Mesendoderm (in vitro differentiated cells): Measurements from ENCODE around the gene MOSPD3. TPM values are rescaled to one million over a fixed set of nuclear protein-coding genes. Genes with fewer than 3 reads are reported as not detected.
A peak's percentile ranks its signal among the peaks of the same experiment; 100 is the strongest.
"Not testable (repeated sequence)": the region's sequence is repeated elsewhere in the genome, so short reads cannot be mapped to it uniquely, and the experiment has no call there.

ENCODE experiments used
- DNase-seq: peaks from one replicate; pipeline ENCODE4 v3.0.0; 2013
- H2AK5ac ChIP-seq: 2 replicates; pipeline ENCODE4 v1.6.1; 2013; ENCODE audit warnings: low read length, inconsistent platforms
- H2BK120ac ChIP-seq: 2 replicates; pipeline ENCODE4 v1.6.1; 2013; ENCODE audit warnings: low read depth, mild to moderate bottlenecking, low read length, moderate library complexity, mixed read lengths
- H2BK15ac ChIP-seq: replicated peaks from 2 replicates; pipeline ENCODE4 v1.6.1; 2013; ENCODE audit warnings: low read depth, mild to moderate bottlenecking, moderate library complexity
- H2BK5ac ChIP-seq: 2 replicates; pipeline ENCODE4 v1.6.1; 2013; ENCODE audit warnings: low read length, inconsistent platforms
- H3K18ac ChIP-seq: 2 replicates; pipeline ENCODE4 v1.6.1; 2013; ENCODE audit warnings: mild to moderate bottlenecking, low read length, mixed read lengths
- H3K23ac ChIP-seq: one replicate; pipeline ENCODE4 v1.6.1; 2013; ENCODE audit warnings: low read length
- H3K27ac ChIP-seq: 2 replicates; pipeline ENCODE4 v1.5.1; 2013; ENCODE audit warnings: low read depth, mild to moderate bottlenecking, inconsistent platforms, low read length, moderate library complexity
- H3K27me3 ChIP-seq: 2 replicates; pipeline ENCODE4 v1.6.1; 2013; ENCODE audit warnings: low read length, control low read depth, mild to moderate bottlenecking, inconsistent platforms; ENCODE audit not compliant: insufficient read depth, poor library complexity
- H3K36me3 ChIP-seq: 2 replicates; pipeline ENCODE4 v1.6.1; 2013; ENCODE audit warnings: low read length, inconsistent platforms; ENCODE audit not compliant: control insufficient read depth, insufficient read depth
- H3K4ac ChIP-seq: one replicate; pipeline ENCODE4 v1.6.1; 2013; ENCODE audit warnings: low read depth, mild to moderate bottlenecking, low read length, moderate library complexity
- H3K4me1 ChIP-seq: 2 replicates; pipeline ENCODE4 v1.6.1; 2013; ENCODE audit warnings: low read depth, low read length, inconsistent platforms; ENCODE audit not compliant: control insufficient read depth
- H3K4me2 ChIP-seq: 2 replicates; pipeline ENCODE4 v1.6.1; 2013; ENCODE audit warnings: low read length
- H3K4me3 ChIP-seq: 2 replicates; pipeline ENCODE4 v1.5.1; 2013; ENCODE audit warnings: mild to moderate bottlenecking, low read length
- H3K56ac ChIP-seq: one replicate; pipeline ENCODE4 v1.6.1; 2013; ENCODE audit warnings: low read length
- H3K79me1 ChIP-seq: 2 replicates; pipeline ENCODE4 v1.6.1; 2013; ENCODE audit warnings: low read length, inconsistent platforms
- H3K79me2 ChIP-seq: 2 replicates; pipeline ENCODE4 v1.6.1; 2013; ENCODE audit warnings: mild to moderate bottlenecking, low read length; ENCODE audit not compliant: control insufficient read depth, insufficient read depth
- H3K9ac ChIP-seq: 2 replicates; pipeline ENCODE4 v1.6.1; 2013; ENCODE audit warnings: low read length, inconsistent platforms
- H4K5ac ChIP-seq: one replicate; pipeline ENCODE4 v1.6.1; 2013; ENCODE audit warnings: low read length
- H4K8ac ChIP-seq: one replicate; pipeline ENCODE4 v1.6.1; 2013; ENCODE audit warnings: low read depth, mild to moderate bottlenecking, control low read depth, low read length, moderate library complexity
- WGBS: extraction: QIAGEN DNeasy Blood & Tissue Kit; methylation state at CpG from one replicate; pipeline ENCODE4 v1.1.7; 2013; ENCODE audit warnings: low lambda C conversion rate, missing lambda C conversion rate; ENCODE audit not compliant: insufficient coverage; ENCODE audit errors: extremely low coverage; 5-methylcytosine and 5-hydroxymethylcytosine counted together
- polyA plus RNA-seq, 2 experiments: library from polyadenylated mRNA; stranded (reverse); fragments of 200-250 nt; gene quantifications; one replicate each; pipeline ENCODE4 v1.2.3, GENCODE V29; 2013

Gene MOSPD3, protein sequence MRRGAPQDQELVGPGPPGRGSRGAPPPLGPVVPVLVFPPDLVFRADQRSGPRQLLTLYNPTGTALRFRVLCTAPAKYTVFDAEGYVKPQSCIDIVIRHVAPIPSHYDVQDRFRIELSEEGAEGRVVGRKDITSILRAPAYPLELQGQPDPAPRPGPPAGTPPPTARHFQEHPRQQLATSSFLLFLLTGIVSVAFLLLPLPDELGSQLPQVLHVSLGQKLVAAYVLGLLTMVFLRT
- 16.3 TPM for polyA plus RNA-seq (2013, experiment 1 of 2)
- polyA plus RNA-seq (2013, experiment 2 of 2): 16.5 TPM

DNA sequence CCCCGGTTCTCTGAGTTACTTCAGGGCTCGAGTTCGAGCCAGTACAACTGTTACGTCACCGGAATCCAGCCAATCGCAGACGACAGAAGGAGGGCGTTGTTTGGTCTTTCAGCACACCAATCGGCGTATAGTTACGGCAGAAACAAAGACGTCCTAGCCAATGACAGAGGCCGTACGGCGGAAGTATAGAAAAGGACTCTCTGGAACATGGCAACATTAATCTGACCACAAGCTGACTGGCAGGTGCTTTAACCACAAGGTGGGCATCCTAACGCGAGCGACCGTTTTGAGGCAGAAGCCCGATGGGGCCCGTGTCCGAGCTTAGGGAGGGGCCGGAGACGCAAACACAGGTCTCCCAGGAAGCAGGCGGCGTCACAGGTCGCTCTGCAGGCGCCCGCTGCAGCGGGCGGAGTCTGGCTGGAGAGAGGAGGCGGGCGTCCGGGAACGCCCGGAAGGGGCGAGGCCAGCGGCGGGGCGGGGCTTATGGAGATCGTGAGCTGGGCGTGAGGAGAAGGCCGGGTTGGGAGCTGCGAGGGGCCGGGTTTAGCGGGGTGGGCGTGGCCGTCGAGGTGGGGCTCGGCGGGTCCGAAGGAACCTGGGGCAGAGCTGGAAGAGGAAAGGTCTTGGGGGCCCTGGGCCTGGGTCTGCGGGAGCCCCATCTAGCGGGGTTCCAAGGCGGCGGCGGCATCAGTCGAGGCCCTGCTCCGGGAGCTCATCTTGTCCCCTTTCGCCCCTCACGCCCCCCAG lies at the start of gene MOSPD3:
Gene MOSPD3 (plus strand): TSS at position 558 of the 747 bp plus-strand sequence. CDS start 252 bp downstream, outside the sequence.
- H4K8ac ChIP-seq: no peak within 1 kb of the TSS
- H4K5ac ChIP-seq: no peak within 1 kb of the TSS
- H3K4me3 ChIP-seq: peak within 1 kb of the TSS; percentile 82
- H3K4me1 ChIP-seq: no peaks in the 10 kb centered on the region
- H3K23ac ChIP-seq: peak within 1 kb of the TSS; percentile 16
- H3K18ac ChIP-seq: peak within 1 kb of the TSS; percentile 89
- H3K56ac ChIP-seq: peak within 1 kb of the TSS; percentile 91
- H3K36me3 ChIP-seq: no peaks in the 10 kb centered on the region
- H3K27me3 ChIP-seq: no peaks in the 10 kb centered on the region
- H2BK120ac ChIP-seq: no peak within 1 kb of the TSS
- H3K4ac ChIP-seq: peak within 1 kb of the TSS; percentile 6
- H3K79me1 ChIP-seq: no peaks in the 10 kb centered on the region
- peak within 1 kb of the TSS; percentile 93 for H3K4me2 ChIP-seq
- no CpG with 5 or more reads among the region's 61 CpGs for WGBS
- peak within 1 kb of the TSS; percentile 46 for H3K27ac ChIP-seq
- no peaks in the 10 kb centered on the region for H3K79me2 ChIP-seq
- DNase-seq: peak; percentile 100
- H3K9ac ChIP-seq: peak within 1 kb of the TSS; percentile 87
- H2BK5ac ChIP-seq: no peak within 1 kb of the TSS
- H2AK5ac ChIP-seq: peak within 1 kb of the TSS; percentile 69
- H2BK15ac ChIP-seq: no peak within 1 kb of the TSS

GRCh38 chr7:100563100-100563564 lies 49.2 kb upstream of the MOSPD3 start:
- no peak overlapping the region for H3K4me3 ChIP-seq
- no peak overlapping the region for H3K27ac ChIP-seq
- no peak overlapping the region for H3K9ac ChIP-seq
- no peaks in the 10 kb centered on the region for H3K79me1 ChIP-seq
- no peak overlapping the region for H2BK15ac ChIP-seq
- no peak overlapping the region for H3K23ac ChIP-seq
- no peaks in the 10 kb centered on the region for H3K36me3 ChIP-seq
- no peaks in the 10 kb centered on the region for H3K4me1 ChIP-seq
- H3K4me2 ChIP-seq: no peak overlapping the region
- no CpG with 5 or more reads among the region's 8 CpGs for WGBS
- no peak overlapping the region for H3K4ac ChIP-seq
- no peak overlapping the region for H2AK5ac ChIP-seq
- H4K8ac ChIP-seq: no peak overlapping the region
- H2BK5ac ChIP-seq: no peak overlapping the region
- H3K56ac ChIP-seq: no peak overlapping the region
- no peak overlapping the region for H2BK120ac ChIP-seq
- no peak overlapping the region for H3K18ac ChIP-seq
- no peak for DNase-seq
- no peaks in the 10 kb centered on the region for H3K79me2 ChIP-seq
- H3K27me3 ChIP-seq: no peaks in the 10 kb centered on the region
- H4K5ac ChIP-seq: no peak overlapping the region

DNA sequence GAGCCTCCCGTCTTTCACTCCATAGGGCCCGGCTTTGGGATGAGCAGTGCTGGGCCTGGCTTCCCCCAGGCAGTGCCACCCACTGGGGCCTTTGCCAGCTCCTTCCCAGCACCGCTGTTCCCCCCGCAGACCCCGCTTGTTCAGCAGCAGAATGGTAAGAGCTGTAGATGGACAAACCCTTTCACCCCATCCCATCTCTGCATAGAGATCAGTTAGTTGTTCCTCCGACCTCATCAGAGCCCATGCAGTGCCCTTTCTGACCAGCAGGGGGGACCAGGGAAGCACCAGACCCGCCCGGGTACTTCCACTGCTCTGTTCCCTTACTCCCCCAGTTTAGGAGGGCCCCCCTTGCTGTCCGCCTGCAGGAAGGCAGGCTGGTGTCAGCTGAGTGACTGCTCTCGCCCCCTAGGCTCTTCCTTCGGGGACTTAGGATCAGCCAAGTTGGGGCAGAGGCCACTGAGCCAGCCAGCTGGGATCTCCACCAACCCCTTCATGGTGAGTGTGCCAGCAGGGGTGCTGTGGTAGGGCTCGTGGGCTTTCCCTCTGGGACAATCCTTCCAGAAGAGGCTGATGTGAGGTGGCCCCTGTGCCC lies 48.4 kb upstream of the MOSPD3 start:
- no peak overlapping the region for H2AK5ac ChIP-seq
- no peaks in the 10 kb centered on the region for H3K36me3 ChIP-seq
- H3K4me1 ChIP-seq: no peaks in the 10 kb centered on the region
- H4K5ac ChIP-seq: no peak overlapping the region
- DNase-seq: peak; percentile 81
- H2BK120ac ChIP-seq: no peak overlapping the region
- no peak overlapping the region for H2BK5ac ChIP-seq
- no peak overlapping the region for H3K23ac ChIP-seq
- H2BK15ac ChIP-seq: no peak overlapping the region
- H3K4me3 ChIP-seq: no peak overlapping the region
- no peak overlapping the region for H3K9ac ChIP-seq
- WGBS: no CpG with 5 or more reads among the region's 12 CpGs
- H4K8ac ChIP-seq: no peak overlapping the region
- H3K4ac ChIP-seq: no peak overlapping the region
- H3K79me2 ChIP-seq: no peaks in the 10 kb centered on the region
- no peak overlapping the region for H3K18ac ChIP-seq
- no peak overlapping the region for H3K56ac ChIP-seq
- no peaks in the 10 kb centered on the region for H3K79me1 ChIP-seq
- no peak overlapping the region for H3K4me2 ChIP-seq
- no peak overlapping the region for H3K27ac ChIP-seq
- no peaks in the 10 kb centered on the region for H3K27me3 ChIP-seq

DNA sequence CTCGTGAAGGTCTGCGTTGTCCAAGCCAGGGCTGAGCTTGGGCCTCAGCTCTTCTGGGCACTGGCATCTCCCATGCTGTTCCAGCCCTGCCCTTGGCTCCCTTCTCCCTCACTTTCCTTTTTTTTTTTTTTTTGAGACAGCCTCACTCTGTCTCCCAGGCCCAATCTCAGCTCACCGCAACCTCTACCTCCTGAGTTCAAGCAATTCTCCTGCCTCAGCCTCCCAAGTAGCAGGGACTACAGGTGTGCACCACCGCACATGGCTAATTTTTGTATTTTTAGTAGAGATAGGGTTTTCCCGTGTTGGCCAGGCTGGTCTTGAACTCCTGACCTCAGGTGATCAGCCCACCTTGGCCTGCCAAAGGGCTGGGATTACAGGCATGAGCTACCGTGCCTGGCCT lies 47.9 kb upstream of the MOSPD3 start:
- H3K4ac ChIP-seq, H3K27me3 ChIP-seq, H2BK5ac ChIP-seq, H3K4me1 ChIP-seq, H3K9ac ChIP-seq, H3K4me3 ChIP-seq, H2BK15ac ChIP-seq, H3K79me1 ChIP-seq, H3K79me2 ChIP-seq, H3K18ac ChIP-seq, H3K23ac ChIP-seq, H3K27ac ChIP-seq, H3K36me3 ChIP-seq, H4K5ac ChIP-seq, DNase-seq, H3K56ac ChIP-seq, H2AK5ac ChIP-seq, H2BK120ac ChIP-seq, H3K4me2 ChIP-seq, H4K8ac ChIP-seq: not testable (repeated sequence)
- WGBS: no CpG with 5 or more reads among the region's 6 CpGs

DNA sequence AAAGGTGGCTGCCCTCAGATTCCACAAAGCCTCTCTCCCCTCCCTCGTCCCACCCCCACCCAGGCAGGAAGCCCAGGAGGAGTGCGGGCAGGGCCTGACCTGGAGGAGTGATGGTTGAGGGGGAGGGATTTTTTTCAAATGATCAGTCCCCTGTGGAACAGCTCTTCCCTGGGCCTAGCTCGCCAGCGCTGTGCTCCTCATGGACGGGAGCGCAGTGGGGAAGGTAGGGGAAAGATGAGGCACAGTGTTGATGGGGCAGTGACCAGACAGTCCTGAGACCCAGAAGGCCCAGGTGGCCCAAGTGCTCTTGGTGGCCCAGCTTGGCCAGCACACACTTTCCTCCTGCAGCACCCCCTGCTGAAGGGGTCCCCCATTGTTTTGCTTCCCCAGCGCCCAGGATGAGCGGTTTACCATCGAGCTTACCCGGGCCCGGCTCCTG lies 47.2 kb upstream of the MOSPD3 start:
- no peak overlapping the region for H2BK5ac ChIP-seq
- H3K79me1 ChIP-seq: no peaks in the 10 kb centered on the region
- H2AK5ac ChIP-seq: no peak overlapping the region
- no peak overlapping the region for H2BK120ac ChIP-seq
- H4K5ac ChIP-seq: no peak overlapping the region
- H3K27me3 ChIP-seq: no peaks in the 10 kb centered on the region
- H3K4me2 ChIP-seq: no peak overlapping the region
- no peak overlapping the region for H3K4ac ChIP-seq
- H3K79me2 ChIP-seq: no peaks in the 10 kb centered on the region
- no peak overlapping the region for H3K27ac ChIP-seq
- H3K4me3 ChIP-seq: no peak overlapping the region
- H3K56ac ChIP-seq: no peak overlapping the region
- no peaks in the 10 kb centered on the region for H3K36me3 ChIP-seq
- no peak overlapping the region for H2BK15ac ChIP-seq
- WGBS: no CpG with 5 or more reads among the region's 11 CpGs
- H3K4me1 ChIP-seq: no peaks in the 10 kb centered on the region
- no peak overlapping the region for H3K18ac ChIP-seq
- DNase-seq: no peak
- H4K8ac ChIP-seq: no peak overlapping the region
- H3K23ac ChIP-seq: no peak overlapping the region
- H3K9ac ChIP-seq: no peak overlapping the region
